MCF 10A (cell line): ENCODE results near the gene GOLGA6A. TPM values are rescaled to one million over a fixed set of nuclear protein-coding genes. Genes with fewer than 3 reads are reported as not detected.
"Not testable (repeated sequence)": the region's sequence is repeated elsewhere in the genome, so short reads cannot be mapped to it uniquely, and the experiment has no call there.

Experiments used
- BruUV-seq: library from RNA; stranded (reverse); fragments of 400-500 nt; replicated peaks from 2 replicates; lab custom pipeline; 2021; lab: Mats Ljungman, UMichigan
- CTCF ChIA-PET: fragments of 300-600 bp; sonication (Branson Sonifier 250); formaldehyde crosslinking; extraction: SDS; loops from one replicate; lab custom pipeline; 2021; ENCODE audit warnings: antibody characterized with exemption, inconsistent platforms; lab: Yijun Ruan, JAX
- POLR2A ChIA-PET: fragments of 300-600, 350-650 bp; sonication (Branson Sonifier 250); formaldehyde crosslinking; extraction: SDS; loops from one replicate; lab custom pipeline; 2020; ENCODE audit warnings: antibody characterized with exemption, inconsistent platforms; lab: Yijun Ruan, JAX
- DNase-seq: peaks from one replicate; pipeline ENCODE4 v3.0.0-alpha.2; 2018; ENCODE audit not compliant: unreplicated experiment
- H3K27ac Mint-ChIP-seq: one replicate; pipeline ENCODE4 v1.8.0; 2022; ENCODE audit warnings: mild to moderate bottlenecking, low read depth, mixed read lengths; ENCODE audit not compliant: unreplicated experiment
- H3K27me3 Mint-ChIP-seq: one replicate; pipeline ENCODE4 v1.8.0; 2022; ENCODE audit warnings: mixed read lengths; ENCODE audit not compliant: insufficient read depth, unreplicated experiment
- H3K36me3 Mint-ChIP-seq: one replicate; pipeline ENCODE4 v1.8.0; 2022; ENCODE audit warnings: mild to moderate bottlenecking, moderate library complexity, mixed read lengths; ENCODE audit not compliant: insufficient read depth, unreplicated experiment
- H3K4me1 Mint-ChIP-seq: one replicate; pipeline ENCODE4 v1.8.0; 2022; ENCODE audit warnings: mixed read lengths; ENCODE audit not compliant: insufficient read depth, unreplicated experiment
- H3K4me3 Mint-ChIP-seq: one replicate; pipeline ENCODE4 v1.8.0; 2022; ENCODE audit warnings: mild to moderate bottlenecking, moderate library complexity, mixed read lengths; ENCODE audit not compliant: unreplicated experiment
- H3K9me3 Mint-ChIP-seq: one replicate; pipeline ENCODE4 v1.8.0; 2022; ENCODE audit warnings: mixed read lengths; ENCODE audit not compliant: unreplicated experiment
- intact Hi-C: fragments of 100-400 bp; cut with micrococcal nuclease; formaldehyde crosslinking; loops from 2 replicates; pipeline ENCODE4 v1.14.1; 2022
- total RNA-seq: library from RNA; stranded (reverse); gene quantifications from 2 replicates; pipeline ENCODE4 v1.2.3, GENCODE V29; 2022
- TF ChIP-seq, protein P1 (sequence below): fragments of 200-600 bp; IDR thresholded peaks from one replicate; pipeline ENCODE4 v1.8.0; 2022; ENCODE audit warnings: antibody characterized with exemption, mild to moderate bottlenecking; ENCODE audit not compliant: unreplicated experiment

GOLGA6A gene
- total RNA-seq, 1 experiment from 2014 or later = not detected

DNA sequence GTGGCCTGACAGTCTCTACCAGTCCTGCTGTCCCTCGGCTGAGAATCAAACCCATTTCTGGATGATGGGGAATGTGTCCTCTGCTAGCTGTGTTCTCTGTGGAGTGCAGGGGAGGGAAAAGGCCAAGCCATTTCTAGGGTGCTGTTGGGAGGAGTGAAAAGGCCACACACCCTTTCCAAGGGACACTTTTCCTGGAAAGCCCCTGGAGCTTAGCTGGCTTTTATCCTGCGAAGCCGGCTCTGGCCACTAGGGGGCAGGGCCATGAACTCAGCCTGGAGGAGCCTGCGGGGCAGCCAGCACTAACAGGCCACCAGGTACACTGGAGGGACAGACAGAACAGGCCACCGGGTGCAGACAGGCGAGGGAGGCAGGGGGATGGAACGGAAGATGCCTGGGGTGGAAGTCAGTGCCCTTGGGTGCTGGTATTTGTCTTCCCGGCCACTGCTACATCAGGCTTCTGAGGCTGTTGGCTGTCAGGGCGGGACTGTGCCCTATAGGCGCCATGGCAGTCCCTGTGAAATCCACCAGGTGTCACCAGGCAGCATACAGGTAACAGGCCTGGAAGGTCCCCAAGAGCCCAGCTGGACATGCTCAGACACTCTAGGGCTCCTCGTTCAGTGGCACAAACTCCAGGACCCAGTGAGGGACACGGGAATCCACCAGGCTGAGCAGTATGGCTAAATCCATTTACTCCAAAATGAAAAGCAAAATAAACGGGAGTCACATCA is 16.5 kb downstream of the GOLGA6A start:
- DNase-seq, intact Hi-C loops, H3K27ac Mint-ChIP-seq, H3K36me3 Mint-ChIP-seq, POLR2A ChIA-PET, H3K4me3 Mint-ChIP-seq, BruUV-seq, H3K9me3 Mint-ChIP-seq, H3K4me1 Mint-ChIP-seq: not testable (repeated sequence)
- CTCF ChIA-PET = interaction anchor here (1.7 kb wide), 1 partner anchor 11 kb away, joined by 3 read pairs; no protein-coding TSS in a partner anchor
- TF ChIP-seq, protein P1, sequence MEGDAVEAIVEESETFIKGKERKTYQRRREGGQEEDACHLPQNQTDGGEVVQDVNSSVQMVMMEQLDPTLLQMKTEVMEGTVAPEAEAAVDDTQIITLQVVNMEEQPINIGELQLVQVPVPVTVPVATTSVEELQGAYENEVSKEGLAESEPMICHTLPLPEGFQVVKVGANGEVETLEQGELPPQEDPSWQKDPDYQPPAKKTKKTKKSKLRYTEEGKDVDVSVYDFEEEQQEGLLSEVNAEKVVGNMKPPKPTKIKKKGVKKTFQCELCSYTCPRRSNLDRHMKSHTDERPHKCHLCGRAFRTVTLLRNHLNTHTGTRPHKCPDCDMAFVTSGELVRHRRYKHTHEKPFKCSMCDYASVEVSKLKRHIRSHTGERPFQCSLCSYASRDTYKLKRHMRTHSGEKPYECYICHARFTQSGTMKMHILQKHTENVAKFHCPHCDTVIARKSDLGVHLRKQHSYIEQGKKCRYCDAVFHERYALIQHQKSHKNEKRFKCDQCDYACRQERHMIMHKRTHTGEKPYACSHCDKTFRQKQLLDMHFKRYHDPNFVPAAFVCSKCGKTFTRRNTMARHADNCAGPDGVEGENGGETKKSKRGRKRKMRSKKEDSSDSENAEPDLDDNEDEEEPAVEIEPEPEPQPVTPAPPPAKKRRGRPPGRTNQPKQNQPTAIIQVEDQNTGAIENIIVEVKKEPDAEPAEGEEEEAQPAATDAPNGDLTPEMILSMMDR = peak; percentile 65
- H3K27me3 Mint-ChIP-seq = peaks cover 17% of the 10 kb centered on the region

DNA sequence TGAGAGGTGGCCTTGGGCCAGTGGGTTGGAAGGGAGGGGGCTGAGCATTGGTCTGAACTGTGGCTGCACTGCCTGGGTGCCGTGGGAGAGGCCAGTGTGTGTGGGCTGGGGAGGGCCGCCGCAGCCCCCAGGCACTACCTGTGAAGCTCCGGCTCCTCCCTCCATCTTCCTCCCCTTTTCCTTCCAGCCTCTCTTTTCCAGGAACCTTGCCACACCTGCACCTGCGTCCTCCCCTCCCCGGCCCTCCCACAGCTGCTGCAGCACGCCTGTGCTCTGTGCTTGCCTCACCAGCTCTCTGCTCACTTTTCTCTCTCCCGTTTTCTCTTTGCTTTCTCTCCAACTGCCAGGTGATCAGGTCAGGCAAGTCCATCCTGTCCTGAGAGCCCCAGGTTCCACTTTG is 17.5 kb downstream of the GOLGA6A start:
- H3K27ac Mint-ChIP-seq, BruUV-seq, H3K4me3 Mint-ChIP-seq, DNase-seq, POLR2A ChIA-PET, intact Hi-C loops, H3K4me1 Mint-ChIP-seq, H3K36me3 Mint-ChIP-seq, H3K9me3 Mint-ChIP-seq: not testable (repeated sequence)
- H3K27me3 Mint-ChIP-seq = peaks cover 17% of the 10 kb centered on the region
- CTCF ChIA-PET = interaction anchor here (0.7 to 1.7 kb wide), 4 partner anchors 10 to 266 kb away, joined by 3 to 4 read pairs (median 3); no protein-coding TSS in a partner anchor

DNA sequence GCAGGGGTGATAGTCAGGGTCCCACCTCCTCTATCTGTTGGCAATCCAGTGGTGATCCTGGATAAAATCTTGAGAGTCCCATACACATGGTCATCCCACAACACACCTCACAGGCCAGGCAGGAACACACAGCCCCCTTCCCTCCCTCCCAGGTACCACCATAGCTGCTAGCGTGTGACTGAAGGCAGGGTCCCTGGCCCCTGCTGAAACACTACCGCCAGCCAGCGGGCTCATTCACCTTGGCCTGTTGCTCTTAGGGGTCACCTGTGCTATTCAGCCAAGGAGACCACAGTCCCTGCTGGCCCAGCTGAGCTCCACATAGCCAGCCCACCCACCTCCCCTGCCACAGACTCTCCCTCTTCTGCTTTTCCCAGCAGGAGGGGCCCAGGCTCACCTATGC is 18.2 kb downstream of the GOLGA6A start:
- peaks cover 17% of the 10 kb centered on the region for H3K27me3 Mint-ChIP-seq
- CTCF ChIA-PET = interaction anchor here (0.7 to 1.0 kb wide), 2 partner anchors 59 to 123 kb away, joined by 3 to 4 read pairs; no protein-coding TSS in a partner anchor
- BruUV-seq, H3K27ac Mint-ChIP-seq, DNase-seq, H3K36me3 Mint-ChIP-seq, intact Hi-C loops, H3K9me3 Mint-ChIP-seq, H3K4me1 Mint-ChIP-seq, POLR2A ChIA-PET, H3K4me3 Mint-ChIP-seq: not testable (repeated sequence)

DNA sequence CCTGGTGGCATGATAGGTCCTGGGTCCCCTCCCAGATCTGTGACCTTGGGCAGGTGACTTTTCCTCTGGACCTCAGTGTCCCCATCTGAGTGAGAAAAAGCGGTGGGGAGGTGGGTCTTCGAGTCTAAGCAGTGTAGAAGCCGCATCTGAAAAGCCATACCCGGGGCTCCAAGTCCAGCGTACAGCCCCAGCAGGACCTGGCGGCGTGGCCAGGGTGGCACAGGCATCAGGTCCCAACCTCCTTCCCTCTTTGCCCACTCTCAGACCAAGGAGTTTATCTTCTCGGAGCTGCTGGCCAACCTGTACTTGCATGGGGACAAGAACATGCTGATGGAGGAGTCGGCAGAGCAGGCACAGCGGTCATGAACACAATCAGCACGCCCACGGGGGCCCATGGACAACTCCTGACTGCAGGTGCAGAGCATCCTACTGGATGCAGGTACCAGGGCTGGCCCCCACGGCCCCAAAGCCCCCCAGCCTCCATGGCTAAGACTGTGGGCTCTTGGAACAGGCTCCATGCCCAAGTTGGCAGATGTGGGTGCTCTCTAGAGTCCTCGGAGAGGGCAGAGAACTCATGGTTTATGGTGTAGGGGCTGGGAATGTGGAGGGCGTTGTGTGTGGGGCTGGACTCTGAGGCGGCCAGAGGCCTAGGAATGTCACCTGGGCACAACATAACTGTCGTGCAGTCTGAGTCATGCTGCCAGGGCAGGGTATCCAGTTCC is 18.8 kb downstream of the GOLGA6A start:
- CTCF ChIA-PET = interaction anchor here (1.4 kb wide), 1 partner anchor 257 kb away, joined by 6 read pairs; no protein-coding TSS in a partner anchor
- H3K4me3 Mint-ChIP-seq, H3K9me3 Mint-ChIP-seq: not testable (repeated sequence)

DNA sequence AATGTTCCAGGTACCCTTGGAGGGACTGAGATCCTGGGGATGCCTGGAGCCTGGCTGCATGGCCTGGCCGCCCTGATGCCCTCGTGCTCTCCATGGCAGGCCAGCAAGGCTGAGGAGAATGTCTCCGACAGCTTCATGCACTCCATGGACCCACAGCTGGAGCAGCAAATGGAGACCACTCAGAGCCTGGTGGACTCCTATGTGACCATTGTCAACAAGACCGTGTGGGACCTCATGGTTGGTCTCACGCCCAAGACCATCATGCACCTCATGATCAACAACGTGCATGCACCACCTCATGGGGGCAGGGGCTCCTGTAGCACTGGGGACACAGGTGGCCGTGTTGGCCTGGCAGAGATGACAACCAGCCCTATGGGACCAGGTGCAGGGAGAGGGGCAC is 19.7 kb downstream of the GOLGA6A start:
- H3K4me3 Mint-ChIP-seq = no peak overlapping the region
- ChIA-PET CTCF (interaction anchor here (1.4 kb wide), 1 partner anchor 258 kb away, joined by 6 read pairs; no protein-coding TSS in a partner anchor), POLR2A (no interaction called here)
- no TSS peak for BruUV-seq
- no peaks in the 10 kb centered on the region for H3K4me1 Mint-ChIP-seq
- no peak overlapping the region for H3K27ac Mint-ChIP-seq
- H3K36me3 Mint-ChIP-seq = peaks cover 9% of the 10 kb centered on the region
- DNase-seq = no peak
- intact Hi-C loops = no loop called here
- H3K27me3 Mint-ChIP-seq = peaks cover 17% of the 10 kb centered on the region
- no peaks in the 10 kb centered on the region for H3K9me3 Mint-ChIP-seq
- TF ChIP-seq, protein P1 = no peak

More for the DNA sequence above, 18.8 kb downstream of the GOLGA6A start:
- H3K36me3 Mint-ChIP-seq, DNase-seq, H3K27ac Mint-ChIP-seq, H3K4me1 Mint-ChIP-seq, POLR2A ChIA-PET, intact Hi-C loops, BruUV-seq: not testable (repeated sequence)
- H3K27me3 Mint-ChIP-seq = peaks cover 17% of the 10 kb centered on the region
